ENCODE data around the gene LACRT. TPM values are rescaled to one million over a fixed set of nuclear protein-coding genes. Genes with fewer than 3 reads are reported as not detected.

LACRT gene
- total and polyA plus RNA-seq, 2 of the 8 experiments (the other 6 are each of a cell fraction or from before 2014, with no cell fraction given): not detected

DNA sequence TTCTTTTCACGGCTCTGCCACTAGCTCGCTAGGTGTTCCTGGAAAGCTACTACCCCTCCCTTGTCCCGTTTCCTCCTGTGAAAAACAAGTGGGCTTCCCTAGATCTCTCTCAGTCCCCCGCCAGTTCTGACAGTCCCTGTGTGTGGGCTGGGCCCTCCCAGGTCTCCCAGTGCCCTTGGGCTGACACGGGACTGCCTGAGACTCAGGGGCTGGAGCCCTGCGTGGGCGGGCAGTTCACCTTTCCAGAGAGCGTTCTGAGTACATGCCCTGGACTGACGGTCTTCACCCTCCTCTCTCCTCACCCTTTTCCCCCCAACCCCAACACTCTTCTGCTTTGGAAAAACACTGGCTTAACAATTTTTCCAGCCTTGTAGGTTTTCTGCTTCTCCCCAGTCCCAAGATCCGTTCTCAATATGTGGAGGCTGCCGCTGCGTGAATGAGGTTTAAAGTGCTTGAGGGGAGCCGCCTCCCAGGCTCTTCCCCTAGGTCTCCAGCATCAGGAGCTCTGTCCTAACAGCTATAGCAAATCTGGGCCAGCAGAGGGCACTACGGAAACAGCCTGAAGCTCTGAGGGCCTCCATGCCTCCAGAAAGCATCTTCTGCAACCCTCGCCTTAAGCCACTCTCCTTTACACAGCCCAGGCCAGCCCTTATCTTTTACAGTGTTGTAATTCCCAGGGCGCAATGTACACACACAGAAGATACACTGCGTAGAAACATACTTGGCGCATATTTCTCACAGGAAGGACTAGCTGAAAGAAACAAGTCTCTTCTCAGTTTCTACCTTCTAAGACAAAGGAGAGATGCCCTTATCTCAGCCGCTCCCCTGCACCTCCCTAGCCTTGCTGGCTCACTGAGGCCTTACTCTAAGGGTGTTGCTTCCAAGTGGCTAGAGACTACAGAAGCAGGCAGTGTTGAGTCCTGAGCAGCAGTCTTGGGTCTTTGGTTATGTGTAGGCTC, 23.9 kb upstream of the LACRT start (continued):
- TF ChIP-seq, protein P1, sequence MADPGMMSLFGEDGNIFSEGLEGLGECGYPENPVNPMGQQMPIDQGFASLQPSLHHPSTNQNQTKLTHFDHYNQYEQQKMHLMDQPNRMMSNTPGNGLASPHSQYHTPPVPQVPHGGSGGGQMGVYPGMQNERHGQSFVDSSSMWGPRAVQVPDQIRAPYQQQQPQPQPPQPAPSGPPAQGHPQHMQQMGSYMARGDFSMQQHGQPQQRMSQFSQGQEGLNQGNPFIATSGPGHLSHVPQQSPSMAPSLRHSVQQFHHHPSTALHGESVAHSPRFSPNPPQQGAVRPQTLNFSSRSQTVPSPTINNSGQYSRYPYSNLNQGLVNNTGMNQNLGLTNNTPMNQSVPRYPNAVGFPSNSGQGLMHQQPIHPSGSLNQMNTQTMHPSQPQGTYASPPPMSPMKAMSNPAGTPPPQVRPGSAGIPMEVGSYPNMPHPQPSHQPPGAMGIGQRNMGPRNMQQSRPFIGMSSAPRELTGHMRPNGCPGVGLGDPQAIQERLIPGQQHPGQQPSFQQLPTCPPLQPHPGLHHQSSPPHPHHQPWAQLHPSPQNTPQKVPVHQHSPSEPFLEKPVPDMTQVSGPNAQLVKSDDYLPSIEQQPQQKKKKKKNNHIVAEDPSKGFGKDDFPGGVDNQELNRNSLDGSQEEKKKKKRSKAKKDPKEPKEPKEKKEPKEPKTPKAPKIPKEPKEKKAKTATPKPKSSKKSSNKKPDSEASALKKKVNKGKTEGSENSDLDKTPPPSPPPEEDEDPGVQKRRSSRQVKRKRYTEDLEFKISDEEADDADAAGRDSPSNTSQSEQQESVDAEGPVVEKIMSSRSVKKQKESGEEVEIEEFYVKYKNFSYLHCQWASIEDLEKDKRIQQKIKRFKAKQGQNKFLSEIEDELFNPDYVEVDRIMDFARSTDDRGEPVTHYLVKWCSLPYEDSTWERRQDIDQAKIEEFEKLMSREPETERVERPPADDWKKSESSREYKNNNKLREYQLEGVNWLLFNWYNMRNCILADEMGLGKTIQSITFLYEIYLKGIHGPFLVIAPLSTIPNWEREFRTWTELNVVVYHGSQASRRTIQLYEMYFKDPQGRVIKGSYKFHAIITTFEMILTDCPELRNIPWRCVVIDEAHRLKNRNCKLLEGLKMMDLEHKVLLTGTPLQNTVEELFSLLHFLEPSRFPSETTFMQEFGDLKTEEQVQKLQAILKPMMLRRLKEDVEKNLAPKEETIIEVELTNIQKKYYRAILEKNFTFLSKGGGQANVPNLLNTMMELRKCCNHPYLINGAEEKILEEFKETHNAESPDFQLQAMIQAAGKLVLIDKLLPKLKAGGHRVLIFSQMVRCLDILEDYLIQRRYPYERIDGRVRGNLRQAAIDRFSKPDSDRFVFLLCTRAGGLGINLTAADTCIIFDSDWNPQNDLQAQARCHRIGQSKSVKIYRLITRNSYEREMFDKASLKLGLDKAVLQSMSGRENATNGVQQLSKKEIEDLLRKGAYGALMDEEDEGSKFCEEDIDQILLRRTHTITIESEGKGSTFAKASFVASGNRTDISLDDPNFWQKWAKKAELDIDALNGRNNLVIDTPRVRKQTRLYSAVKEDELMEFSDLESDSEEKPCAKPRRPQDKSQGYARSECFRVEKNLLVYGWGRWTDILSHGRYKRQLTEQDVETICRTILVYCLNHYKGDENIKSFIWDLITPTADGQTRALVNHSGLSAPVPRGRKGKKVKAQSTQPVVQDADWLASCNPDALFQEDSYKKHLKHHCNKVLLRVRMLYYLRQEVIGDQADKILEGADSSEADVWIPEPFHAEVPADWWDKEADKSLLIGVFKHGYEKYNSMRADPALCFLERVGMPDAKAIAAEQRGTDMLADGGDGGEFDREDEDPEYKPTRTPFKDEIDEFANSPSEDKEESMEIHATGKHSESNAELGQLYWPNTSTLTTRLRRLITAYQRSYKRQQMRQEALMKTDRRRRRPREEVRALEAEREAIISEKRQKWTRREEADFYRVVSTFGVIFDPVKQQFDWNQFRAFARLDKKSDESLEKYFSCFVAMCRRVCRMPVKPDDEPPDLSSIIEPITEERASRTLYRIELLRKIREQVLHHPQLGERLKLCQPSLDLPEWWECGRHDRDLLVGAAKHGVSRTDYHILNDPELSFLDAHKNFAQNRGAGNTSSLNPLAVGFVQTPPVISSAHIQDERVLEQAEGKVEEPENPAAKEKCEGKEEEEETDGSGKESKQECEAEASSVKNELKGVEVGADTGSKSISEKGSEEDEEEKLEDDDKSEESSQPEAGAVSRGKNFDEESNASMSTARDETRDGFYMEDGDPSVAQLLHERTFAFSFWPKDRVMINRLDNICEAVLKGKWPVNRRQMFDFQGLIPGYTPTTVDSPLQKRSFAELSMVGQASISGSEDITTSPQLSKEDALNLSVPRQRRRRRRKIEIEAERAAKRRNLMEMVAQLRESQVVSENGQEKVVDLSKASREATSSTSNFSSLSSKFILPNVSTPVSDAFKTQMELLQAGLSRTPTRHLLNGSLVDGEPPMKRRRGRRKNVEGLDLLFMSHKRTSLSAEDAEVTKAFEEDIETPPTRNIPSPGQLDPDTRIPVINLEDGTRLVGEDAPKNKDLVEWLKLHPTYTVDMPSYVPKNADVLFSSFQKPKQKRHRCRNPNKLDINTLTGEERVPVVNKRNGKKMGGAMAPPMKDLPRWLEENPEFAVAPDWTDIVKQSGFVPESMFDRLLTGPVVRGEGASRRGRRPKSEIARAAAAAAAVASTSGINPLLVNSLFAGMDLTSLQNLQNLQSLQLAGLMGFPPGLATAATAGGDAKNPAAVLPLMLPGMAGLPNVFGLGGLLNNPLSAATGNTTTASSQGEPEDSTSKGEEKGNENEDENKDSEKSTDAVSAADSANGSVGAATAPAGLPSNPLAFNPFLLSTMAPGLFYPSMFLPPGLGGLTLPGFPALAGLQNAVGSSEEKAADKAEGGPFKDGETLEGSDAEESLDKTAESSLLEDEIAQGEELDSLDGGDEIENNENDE (IDR thresholded peaks at IDR 0.05; ENCODE audit: insufficient replicate concordance, low read length): no peak
- TF ChIP-seq CHD2 (IDR thresholded peaks at IDR 0.05; ENCODE audit: low read length): no peak

Data from H1 (cell line).